Measurements from ENCODE around the gene TRIM47. TPM values are rescaled to one million over a fixed set of nuclear protein-coding genes. Genes with fewer than 3 reads are reported as not detected.

TRIM47 gene
- total and polyA plus RNA-seq, 2 of the 13 experiments (the other 11 are each of a cell fraction or from before 2014, with no cell fraction given), result 33.5 to 82.0 TPM

- TF ChIP-seq, protein P1, sequence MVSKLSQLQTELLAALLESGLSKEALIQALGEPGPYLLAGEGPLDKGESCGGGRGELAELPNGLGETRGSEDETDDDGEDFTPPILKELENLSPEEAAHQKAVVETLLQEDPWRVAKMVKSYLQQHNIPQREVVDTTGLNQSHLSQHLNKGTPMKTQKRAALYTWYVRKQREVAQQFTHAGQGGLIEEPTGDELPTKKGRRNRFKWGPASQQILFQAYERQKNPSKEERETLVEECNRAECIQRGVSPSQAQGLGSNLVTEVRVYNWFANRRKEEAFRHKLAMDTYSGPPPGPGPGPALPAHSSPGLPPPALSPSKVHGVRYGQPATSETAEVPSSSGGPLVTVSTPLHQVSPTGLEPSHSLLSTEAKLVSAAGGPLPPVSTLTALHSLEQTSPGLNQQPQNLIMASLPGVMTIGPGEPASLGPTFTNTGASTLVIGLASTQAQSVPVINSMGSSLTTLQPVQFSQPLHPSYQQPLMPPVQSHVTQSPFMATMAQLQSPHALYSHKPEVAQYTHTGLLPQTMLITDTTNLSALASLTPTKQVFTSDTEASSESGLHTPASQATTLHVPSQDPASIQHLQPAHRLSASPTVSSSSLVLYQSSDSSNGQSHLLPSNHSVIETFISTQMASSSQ (IDR thresholded peaks at IDR 0.05; ENCODE audit: low read depth), result no peak
- TF ChIP-seq, protein P1 (CRISPR knock-in tag; IDR thresholded peaks at IDR 0.05; ENCODE audit: borderline replicate concordance), result peak; percentile 29; the same call in 1 of the 2 replicates
- TF ChIP-seq, protein P2, sequence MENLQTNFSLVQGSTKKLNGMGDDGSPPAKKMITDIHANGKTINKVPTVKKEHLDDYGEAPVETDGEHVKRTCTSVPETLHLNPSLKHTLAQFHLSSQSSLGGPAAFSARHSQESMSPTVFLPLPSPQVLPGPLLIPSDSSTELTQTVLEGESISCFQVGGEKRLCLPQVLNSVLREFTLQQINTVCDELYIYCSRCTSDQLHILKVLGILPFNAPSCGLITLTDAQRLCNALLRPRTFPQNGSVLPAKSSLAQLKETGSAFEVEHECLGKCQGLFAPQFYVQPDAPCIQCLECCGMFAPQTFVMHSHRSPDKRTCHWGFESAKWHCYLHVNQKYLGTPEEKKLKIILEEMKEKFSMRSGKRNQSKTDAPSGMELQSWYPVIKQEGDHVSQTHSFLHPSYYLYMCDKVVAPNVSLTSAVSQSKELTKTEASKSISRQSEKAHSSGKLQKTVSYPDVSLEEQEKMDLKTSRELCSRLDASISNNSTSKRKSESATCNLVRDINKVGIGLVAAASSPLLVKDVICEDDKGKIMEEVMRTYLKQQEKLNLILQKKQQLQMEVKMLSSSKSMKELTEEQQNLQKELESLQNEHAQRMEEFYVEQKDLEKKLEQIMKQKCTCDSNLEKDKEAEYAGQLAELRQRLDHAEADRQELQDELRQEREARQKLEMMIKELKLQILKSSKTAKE (CRISPR knock-in tag; IDR thresholded peaks at IDR 0.05; ENCODE audit: borderline replicate concordance), result peak; percentile 66; the same call in 1 of the 2 replicates
- TF ChIP-seq, protein P3, sequence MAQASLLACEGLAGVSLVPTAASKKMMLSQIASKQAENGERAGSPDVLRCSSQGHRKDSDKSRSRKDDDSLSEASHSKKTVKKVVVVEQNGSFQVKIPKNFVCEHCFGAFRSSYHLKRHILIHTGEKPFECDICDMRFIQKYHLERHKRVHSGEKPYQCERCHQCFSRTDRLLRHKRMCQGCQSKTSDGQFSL (CRISPR knock-in tag; IDR thresholded peaks at IDR 0.05), result peak; percentile 74; the same call in 1 of the 2 replicates
- TF ChIP-seq RFXAP (CRISPR knock-in tag; IDR thresholded peaks at IDR 0.05; ENCODE audit: borderline replicate concordance) (peak; percentile 89), ZNF230 (CRISPR knock-in tag; IDR thresholded peaks at IDR 0.05) (0 out of 2 replicates have a peak, but pooled peaks have one; percentile 75), ZMYM4 (CRISPR knock-in tag; IDR thresholded peaks at IDR 0.05) (peak; percentile 46; the same call in 1 of the 2 replicates), ZNF121 (CRISPR knock-in tag; IDR thresholded peaks at IDR 0.05) (peak; percentile 64; the same call in 1 of the 2 replicates), KAT8 (CRISPR knock-in tag; IDR thresholded peaks at IDR 0.05) (peak; percentile 59; the same call in 1 of the 2 replicates), SALL1 (CRISPR knock-in tag; IDR thresholded peaks at IDR 0.05) (peak; percentile 72), SUZ12 (IDR thresholded peaks at IDR 0.05; ENCODE audit: low read depth, low read length) (no peak)
Observed at GRCh38 chr17:75892556-75893224, 14.3 kb upstream of the TRIM47 start (continued).

All from HepG2 (cell line).